ENCODE data around the gene AKNA.

AKNA gene

GRCh38 chr9:114357360-114357759 lies 30.4 kb downstream of the AKNA start:
- DNase-seq (ENCODE audit: low spot score) (no peak), ATAC-seq (ENCODE audit: low read depth) (no peak)
- Histone ChIP-seq H3K36me3 (ENCODE audit: low read depth) (peaks cover 19% of the 10 kb centered on the region), H3K4me1 (ENCODE audit: insufficient read depth, poor library complexity, severe bottlenecking) (no peaks in the 10 kb centered on the region), H3K9me3 (ENCODE audit: severe bottlenecking) (no peaks in the 10 kb centered on the region), H3K4me3 (ENCODE audit: severe bottlenecking) (no peak overlapping the region), H3K27ac (ENCODE audit: poor library complexity, severe bottlenecking) (no peak overlapping the region), H3K27me3 (ENCODE audit: insufficient read depth, poor library complexity, severe bottlenecking) (no peaks in the 10 kb centered on the region)
- no peak for TF ChIP-seq CTCF (IDR thresholded peaks at IDR 0.05; ENCODE audit: poor library complexity, severe bottlenecking)

- no peak overlapping the region for H3K27ac ChIP-seq (ENCODE audit: poor library complexity, severe bottlenecking)
- no peak overlapping the region for H3K4me3 ChIP-seq (ENCODE audit: severe bottlenecking)
- no peaks in the 10 kb centered on the region for H3K27me3 ChIP-seq (ENCODE audit: insufficient read depth, poor library complexity, severe bottlenecking)
- no peak for DNase-seq (ENCODE audit: low spot score)
- peaks cover 17% of the 10 kb centered on the region for H3K36me3 ChIP-seq (ENCODE audit: low read depth)
- no peak for TF ChIP-seq CTCF (IDR thresholded peaks at IDR 0.05; ENCODE audit: poor library complexity, severe bottlenecking)
- H3K4me1 ChIP-seq (ENCODE audit: insufficient read depth, poor library complexity, severe bottlenecking): no peaks in the 10 kb centered on the region
- no peaks in the 10 kb centered on the region for H3K9me3 ChIP-seq (ENCODE audit: severe bottlenecking)
- no peak for ATAC-seq (ENCODE audit: low read depth)
These were observed 31.0 kb downstream of the AKNA start for GRCh38 chr9:114356792-114357191.

GRCh38 chr9:114355821-114356220 lies 32.0 kb downstream of the AKNA start:
- DNase-seq (ENCODE audit: low spot score): no peak
- Histone ChIP-seq H3K9me3 (ENCODE audit: severe bottlenecking) (no peaks in the 10 kb centered on the region), H3K4me1 (ENCODE audit: insufficient read depth, poor library complexity, severe bottlenecking) (no peaks in the 10 kb centered on the region), H3K27ac (ENCODE audit: poor library complexity, severe bottlenecking) (no peak overlapping the region), H3K27me3 (ENCODE audit: insufficient read depth, poor library complexity, severe bottlenecking) (no peaks in the 10 kb centered on the region), H3K36me3 (ENCODE audit: low read depth) (peaks cover 8% of the 10 kb centered on the region), H3K4me3 (ENCODE audit: severe bottlenecking) (no peak overlapping the region)
- no peak for ATAC-seq (ENCODE audit: low read depth)
- TF ChIP-seq CTCF (IDR thresholded peaks at IDR 0.05; ENCODE audit: poor library complexity, severe bottlenecking): no peak

GRCh38 chr9:114351932-114352331 lies 35.9 kb downstream of the AKNA start:
- TF ChIP-seq CTCF (IDR thresholded peaks at IDR 0.05; ENCODE audit: poor library complexity, severe bottlenecking): no peak
- Histone ChIP-seq H3K9me3 (ENCODE audit: severe bottlenecking) (no peaks in the 10 kb centered on the region), H3K4me1 (ENCODE audit: insufficient read depth, poor library complexity, severe bottlenecking) (peaks cover 10% of the 10 kb centered on the region), H3K36me3 (ENCODE audit: low read depth) (peaks cover 10% of the 10 kb centered on the region), H3K4me3 (ENCODE audit: severe bottlenecking) (no peak overlapping the region), H3K27me3 (ENCODE audit: insufficient read depth, poor library complexity, severe bottlenecking) (no peaks in the 10 kb centered on the region), H3K27ac (ENCODE audit: poor library complexity, severe bottlenecking) (no peak overlapping the region)
- DNase-seq (ENCODE audit: low spot score) (no peak), ATAC-seq (ENCODE audit: low read depth) (no peak)

- H3K4me3 ChIP-seq (ENCODE audit: severe bottlenecking): no peak overlapping the region
- DNase-seq (ENCODE audit: low spot score): no peak
- H3K27me3 ChIP-seq (ENCODE audit: insufficient read depth, poor library complexity, severe bottlenecking): no peaks in the 10 kb centered on the region
- peaks cover 10% of the 10 kb centered on the region for H3K4me1 ChIP-seq (ENCODE audit: insufficient read depth, poor library complexity, severe bottlenecking)
- no peak for ATAC-seq (ENCODE audit: low read depth)
- peaks cover 19% of the 10 kb centered on the region for H3K36me3 ChIP-seq (ENCODE audit: low read depth)
- TF ChIP-seq CTCF (IDR thresholded peaks at IDR 0.05; ENCODE audit: poor library complexity, severe bottlenecking): no peak
- H3K27ac ChIP-seq (ENCODE audit: poor library complexity, severe bottlenecking): no peak overlapping the region
- no peaks in the 10 kb centered on the region for H3K9me3 ChIP-seq (ENCODE audit: severe bottlenecking)
These were observed 37.0 kb downstream of the AKNA start for GRCh38 chr9:114350636-114351401.
